Naive thymus-derived CD4-positive, alpha-beta T cell (primary cell): ENCODE data around the gene ATG16L2. TPM values are rescaled to one million over a fixed set of nuclear protein-coding genes. Genes with fewer than 3 reads are reported as not detected.
A peak's percentile ranks its signal among the peaks of the same experiment; 100 is the strongest.
"Not testable (repeated sequence)": the region's sequence is repeated elsewhere in the genome, so short reads cannot be mapped to it uniquely, and the experiment has no call there.

Experiments used
- ATAC-seq: fragments of 150-1000 bp; cut with Tn5 transposase; 2 replicates; pipeline ENCODE4 v1.10.0; 2021; ENCODE audit warnings: mild to moderate bottlenecking, moderate library complexity
- CTCF ChIA-PET: fragments of 350-600 bp; sonication (Branson Sonifier 250); formaldehyde crosslinking; loops from one replicate; lab custom pipeline; 2021; ENCODE audit warnings: antibody characterized with exemption; lab: Charles Lee
- POLR2A ChIA-PET: fragments of 350-600 bp; sonication (Branson Sonifier 250); formaldehyde crosslinking; loops from one replicate; lab custom pipeline; 2021; ENCODE audit warnings: antibody characterized with exemption, inconsistent platforms; lab: Charles Lee
- DNase-seq, 9 donors: peaks; one replicate each; pipeline versions ENCODE4 v3.0.0 to v3.0.0-alpha.2; 2020 to 2022; ENCODE audit warnings: mixed read lengths in 1 of 9
- H3K27ac ChIP-seq: one replicate; pipeline ENCODE4 v1.7.0; 2013; ENCODE audit warnings: mild to moderate bottlenecking, low read depth, low read length, moderate library complexity
- H3K27me3 ChIP-seq, 2 donors: one replicate each; pipeline ENCODE4 v1.7.0; 2013; ENCODE audit warnings: low read length in 2 of 2, mild to moderate bottlenecking in 2 of 2, moderate library complexity in 2 of 2; ENCODE audit not compliant: control insufficient read depth in 2 of 2, insufficient read depth in 2 of 2
- H3K36me3 ChIP-seq, 3 experiments: 1 replicate in 2 of 3; 2 replicates in 1 of 3; pipeline ENCODE4 v1.7.0; 2013; ENCODE audit warnings: low read length in 3 of 3, mild to moderate bottlenecking in 3 of 3, moderate library complexity in 1 of 3; ENCODE audit not compliant: insufficient read depth in 3 of 3, control insufficient read depth in 2 of 3
- H3K4me1 ChIP-seq, 2 donors: one replicate each; pipeline ENCODE4 v1.7.0; 2013; ENCODE audit warnings: low read length in 2 of 2, mild to moderate bottlenecking in 2 of 2, moderate library complexity in 1 of 2; ENCODE audit not compliant: control insufficient read depth in 2 of 2, insufficient read depth in 2 of 2
- H3K4me3 ChIP-seq: 2 replicates; pipeline ENCODE4 v1.7.0; 2013; ENCODE audit warnings: mild to moderate bottlenecking, low read length
- H3K9me3 ChIP-seq, 3 experiments: 1 replicate in 2 of 3; 2 replicates in 1 of 3; pipeline ENCODE4 v1.7.0; 2013; ENCODE audit warnings: low read length in 3 of 3; ENCODE audit not compliant: control insufficient read depth in 2 of 3
- H3K27ac Mint-ChIP-seq, 9 donors: one replicate each; pipeline ENCODE4 v1.8.0; 2020 to 2022; ENCODE audit warnings: mixed read lengths in 9 of 9, mild to moderate bottlenecking in 8 of 9, moderate library complexity in 5 of 9, inconsistent platforms in 2 of 9
- H3K27me3 Mint-ChIP-seq, 5 donors: one replicate each; pipeline ENCODE4 v1.8.0; 2021 to 2022; ENCODE audit warnings: mixed read lengths in 5 of 5, mild to moderate bottlenecking in 1 of 5
- H3K36me3 Mint-ChIP-seq, 5 donors: one replicate each; pipeline ENCODE4 v1.8.0; 2020 to 2022; ENCODE audit warnings: mixed read lengths in 5 of 5, mild to moderate bottlenecking in 3 of 5, inconsistent platforms in 1 of 5
- H3K4me1 Mint-ChIP-seq, 7 donors: one replicate each; pipeline ENCODE4 v1.8.0; 2020 to 2022; ENCODE audit warnings: mixed read lengths in 7 of 7, mild to moderate bottlenecking in 3 of 7, inconsistent platforms in 1 of 7
- H3K4me3 Mint-ChIP-seq, 10 donors: one replicate each; pipeline ENCODE4 v1.8.0; 2020 to 2022; ENCODE audit warnings: mild to moderate bottlenecking in 10 of 10, mixed read lengths in 10 of 10, moderate library complexity in 6 of 10, inconsistent platforms in 2 of 10
- H3K9me3 Mint-ChIP-seq, 11 donors: one replicate each; pipeline ENCODE4 v1.8.0; 2020 to 2022; ENCODE audit warnings: mixed read lengths in 11 of 11, mild to moderate bottlenecking in 4 of 11, inconsistent platforms in 1 of 11, moderate library complexity in 1 of 11
- intact Hi-C, 2 donors: fragments of 100-400 bp; cut with micrococcal nuclease; formaldehyde crosslinking; loops; one replicate each; pipeline ENCODE4 v1.15.1; 2023
- polyA plus RNA-seq, 2 donors: library from polyadenylated mRNA; unstranded; fragments of 300-500 nt; fragmentation: Illumina TruSeq; gene quantifications; one replicate each; pipeline ENCODE4 v1.2.3, GENCODE V29; 2021
- total RNA-seq, 6 experiments: library from RNA in 5 of 6; stranded (reverse) in 5 of 6; gene quantifications; 1 replicate in 5 of 6; 2 replicates in 1 of 6; pipeline ENCODE4 v1.2.3 and lab custom pipeline; 2021 to 2026

Gene ATG16L2
- total and polyA plus RNA-seq, 7 experiments from 2014 or later = 12.8 to 199 (median 134) TPM

- H3K4me1 Mint-ChIP-seq = peaks cover 7 to 21% (median 14%) of the 10 kb centered on the region in 7 donors
- H3K4me3 ChIP-seq = no peak overlapping the region
- no peak for DNase-seq
- H3K4me1 ChIP-seq = peaks cover 8 to 9% of the 10 kb centered on the region in 2 donors
- CTCF ChIA-PET = interaction anchor here (0.5 to 0.6 kb wide), 3 partner anchors 74 to 730 kb away, joined by 3 to 4 read pairs (median 3); no protein-coding TSS in a partner anchor
- no peaks in the 10 kb centered on the region for H3K27me3 ChIP-seq
- no peaks in the 10 kb centered on the region for H3K27me3 Mint-ChIP-seq
- H3K36me3 Mint-ChIP-seq = peaks cover 0 to 4% (median 0%) of the 10 kb centered on the region in 5 donors
- no peak overlapping the region for H3K27ac ChIP-seq
- intact Hi-C loops = loop anchor here in 1 of 2 donors (10.0 kb wide), 1 partner anchor 684 kb away; the partner anchor contains the start of gene ANAPC15
- peak overlapping the region in 2 of 9 donors; percentile 9 to 78 for H3K27ac Mint-ChIP-seq
- no peak for ATAC-seq
- no peaks in the 10 kb centered on the region for H3K9me3 ChIP-seq
- POLR2A ChIA-PET = no interaction called here
- peaks cover 0 to 1% (median 0%) of the 10 kb centered on the region in 11 donors for H3K9me3 Mint-ChIP-seq
- no peaks in the 10 kb centered on the region for H3K36me3 ChIP-seq
- H3K4me3 Mint-ChIP-seq = peak overlapping the region in 1 of 10 donors; percentile 12
Observed at GRCh38 chr11:72798361-72798760, 15.8 kb upstream of the ATG16L2 start.

- Mint-ChIP-seq H3K4me3 (no peak overlapping the region), H3K27me3 (no peaks in the 10 kb centered on the region), H3K36me3 (peaks cover 0 to 4% (median 0%) of the 10 kb centered on the region in 5 donors), H3K27ac (peak overlapping the region in 1 of 9 donors; percentile 10), H3K4me1 (peaks cover 3 to 10% (median 5%) of the 10 kb centered on the region in 7 donors), H3K9me3 (peaks cover 0 to 1% (median 0%) of the 10 kb centered on the region in 11 donors)
- Histone ChIP-seq H3K27ac (no peak overlapping the region), H3K4me3 (no peak overlapping the region), H3K36me3 (no peaks in the 10 kb centered on the region), H3K4me1 (peaks cover 2 to 3% of the 10 kb centered on the region in 2 donors), H3K9me3 (no peaks in the 10 kb centered on the region), H3K27me3 (no peaks in the 10 kb centered on the region)
- POLR2A ChIA-PET = no interaction called here
- CTCF ChIA-PET = no interaction called here
- intact Hi-C loops = loop anchor here in 1 of 2 donors (10.0 kb wide), 1 partner anchor 685 kb away; the partner anchor contains the start of gene ANAPC15
- no peak for DNase-seq
- ATAC-seq = no peak
Observed at GRCh38 chr11:72799441-72799840, 14.8 kb upstream of the ATG16L2 start.

- Histone ChIP-seq H3K4me3 (no peak overlapping the region), H3K27me3 (no peaks in the 10 kb centered on the region), H3K36me3 (no peaks in the 10 kb centered on the region), H3K9me3 (no peaks in the 10 kb centered on the region), H3K4me1 (no peaks in the 10 kb centered on the region), H3K27ac (no peak overlapping the region)
- Mint-ChIP-seq H3K9me3 (peaks cover 0 to 1% (median 0%) of the 10 kb centered on the region in 11 donors), H3K27ac (no peak overlapping the region), H3K27me3 (no peaks in the 10 kb centered on the region), H3K4me3 (no peak overlapping the region), H3K36me3 (peaks cover 0 to 4% (median 3%) of the 10 kb centered on the region in 5 donors), H3K4me1 (peaks cover 0 to 9% (median 0%) of the 10 kb centered on the region in 7 donors)
- ChIA-PET POLR2A (interaction anchor here (1.5 to 1.6 kb wide), 2 partner anchors 9 kb away, joined by 3 to 5 read pairs; partner anchors contain the start of gene STARD10), CTCF (interaction anchor here (1.0 kb wide), 1 partner anchor 10 kb away, joined by 3 read pairs; no protein-coding TSS in a partner anchor)
- DNase-seq = no peak
- no peak for ATAC-seq
- intact Hi-C loops = no loop called here
Observed at GRCh38 chr11:72802822-72803221, 11.4 kb upstream of the ATG16L2 start.

DNA sequence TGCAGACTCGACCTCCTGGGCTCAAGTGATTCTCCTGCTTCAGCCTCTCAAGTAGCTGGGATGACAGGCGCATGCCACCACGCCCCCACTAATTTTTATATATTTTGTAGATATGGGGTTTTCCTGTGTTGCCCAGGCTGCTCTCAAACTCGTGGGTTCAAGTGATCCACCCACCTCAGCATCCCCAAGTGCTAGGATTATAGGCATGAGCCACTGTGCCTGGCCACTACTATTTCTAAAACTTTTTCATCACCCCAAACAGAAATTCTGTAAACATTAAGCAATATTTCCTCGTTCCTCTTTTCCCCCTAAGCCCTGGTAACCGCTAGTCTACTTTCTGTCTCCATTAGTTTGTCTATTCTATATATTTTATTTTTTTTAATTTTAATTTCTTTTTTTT is 9.0 kb upstream of the ATG16L2 start:
- no peak for DNase-seq
- Histone ChIP-seq H3K9me3 (no peaks in the 10 kb centered on the region), H3K27ac (no peak overlapping the region), H3K4me1 (no peaks in the 10 kb centered on the region), H3K4me3 (no peak overlapping the region), H3K36me3 (peaks cover 0 to 7% (median 0%) of the 10 kb centered on the region in 3 experiments), H3K27me3 (no peaks in the 10 kb centered on the region)
- Mint-ChIP-seq H3K4me1 (peaks cover 0 to 13% (median under 1%) of the 10 kb centered on the region in 7 donors), H3K36me3 (peaks cover 0 to 14% (median 4%) of the 10 kb centered on the region in 5 donors), H3K27ac (no peak overlapping the region), H3K9me3 (peaks cover 0 to 1% (median 0%) of the 10 kb centered on the region in 11 donors), H3K27me3 (no peaks in the 10 kb centered on the region), H3K4me3 (no peak overlapping the region)
- intact Hi-C loops = no loop called here
- peak; percentile 21 for ATAC-seq
- ChIA-PET POLR2A (no interaction called here), CTCF (no interaction called here)

- H3K4me1 ChIP-seq, DNase-seq: not testable (repeated sequence)
Observed at GRCh38 chr11:72806378-72806777, 7.8 kb upstream of the ATG16L2 start.

GRCh38 chr11:72807021-72807693 is 7.1 kb upstream of the ATG16L2 start:
- POLR2A ChIA-PET = interaction anchor here (1.2 to 1.3 kb wide), 2 partner anchors 14 to 82 kb away, joined by 3 to 4 read pairs; no protein-coding TSS in a partner anchor
- Histone ChIP-seq H3K36me3 (peaks cover 0 to 7% (median 0%) of the 10 kb centered on the region in 3 experiments), H3K27ac (no peak overlapping the region), H3K27me3 (no peaks in the 10 kb centered on the region), H3K9me3 (no peaks in the 10 kb centered on the region), H3K4me3 (no peak overlapping the region), H3K4me1 (no peaks in the 10 kb centered on the region)
- DNase-seq (no peak), ATAC-seq (peak; percentile 68)
- Mint-ChIP-seq H3K4me1 (peaks cover 6 to 24% (median 12%) of the 10 kb centered on the region in 7 donors), H3K4me3 (no peak overlapping the region), H3K36me3 (peaks cover 0 to 21% (median 4%) of the 10 kb centered on the region in 5 donors), H3K9me3 (peaks cover 0 to 1% (median 0%) of the 10 kb centered on the region in 11 donors), H3K27me3 (no peaks in the 10 kb centered on the region), H3K27ac (peak overlapping the region in 1 of 9 donors; percentile 26)
- intact Hi-C loops = no loop called here
- CTCF ChIA-PET = interaction anchor here (1.4 kb wide), 1 partner anchor 82 kb away, joined by 6 read pairs; no protein-coding TSS in a partner anchor

More at GRCh38 chr11:72806378-72806777, 7.8 kb upstream of the ATG16L2 start:
- H3K27ac ChIP-seq, H3K36me3 ChIP-seq, POLR2A ChIA-PET, ATAC-seq, H3K4me3 ChIP-seq, H3K27me3 Mint-ChIP-seq, intact Hi-C loops, CTCF ChIA-PET, H3K9me3 ChIP-seq, H3K4me3 Mint-ChIP-seq, H3K9me3 Mint-ChIP-seq, H3K27me3 ChIP-seq: not testable (repeated sequence)
- H3K4me1 Mint-ChIP-seq = peaks cover 5 to 18% (median 6%) of the 10 kb centered on the region in 7 donors
- peaks cover 0 to 19% (median 4%) of the 10 kb centered on the region in 5 donors for H3K36me3 Mint-ChIP-seq
- H3K27ac Mint-ChIP-seq = peak overlapping the region in 1 of 9 donors; percentile 81
